ENCODE measurements around the gene ARHGAP8. TPM values are rescaled to one million over a fixed set of nuclear protein-coding genes. Genes with fewer than 3 reads are reported as not detected.

The ARHGAP8 gene
- total and polyA plus RNA-seq, 2 donors (not counting 3 experiments of a cell fraction or from before 2014, with no cell fraction given): not detected

GRCh38 chr22:44734801-44735517 is 17.4 kb upstream of the ARHGAP8 start:
- Histone ChIP-seq H3K79me2 (ENCODE audit: control insufficient read depth, insufficient read depth, low read length) (no peaks in the 10 kb centered on the region), H2AFZ (ENCODE audit: low read depth, low read length) (no peak overlapping the region), H3K4me1 (ENCODE audit: control insufficient read depth, extremely low read depth, insufficient read depth, low read length) (no peaks in the 10 kb centered on the region), H3K9me1 (replicated peaks; ENCODE audit: control insufficient read depth, extremely low read depth, insufficient read depth, low read length) (no peaks in the 10 kb centered on the region), H3K9me3 (replicated peaks; ENCODE audit: control insufficient read depth, insufficient read depth, low read length) (no peaks in the 10 kb centered on the region), H4K20me1 (replicated peaks; ENCODE audit: control insufficient read depth, extremely low read depth, insufficient read depth, low read length) (no peaks in the 10 kb centered on the region), H3K4me2 (ENCODE audit: insufficient read depth, low read length) (no peak overlapping the region), H3K4me3 (replicated peaks in 1 of 3; ENCODE audit: insufficient read depth in 1 of 3, low read depth in 1 of 3, low read length in 3 of 3) (no peak overlapping the region), H3K27ac (ENCODE audit: insufficient read depth, low read depth, low read length) (no peak overlapping the region), H3K9ac (replicated peaks; ENCODE audit: extremely low read depth, insufficient read depth, low read length) (no peak overlapping the region), H3K27me3 (ENCODE audit: control insufficient read depth in 2 of 2, insufficient read depth in 2 of 2, low read length in 2 of 2) (no peaks in the 10 kb centered on the region), H3K36me3 (ENCODE audit: control insufficient read depth in 2 of 2, extremely low read depth in 1 of 2, insufficient read depth in 2 of 2, low read length in 2 of 2) (no peaks in the 10 kb centered on the region)
- dilution Hi-C loops (cut with MboI; ENCODE audit: extremely low pct_ligation_motif_present, low sequenced_read_pairs): no loop called here
- DNase-seq (ENCODE audit: low read depth, low spot score): no peak
- intact Hi-C loops (cut with micrococcal nuclease): no loop called here
- ChIA-PET POLR2A (no interaction called here), CTCF (interaction anchor here (0.6 to 4.3 kb wide), 5 partner anchors 12 to 53 kb away, joined by 3 to 41 read pairs (median 4); no protein-coding TSS in a partner anchor)
- no peak for FAIRE-seq
- no peak for TF ChIP-seq JUN (IDR thresholded peaks at IDR 0.05; ENCODE audit: borderline replicate concordance, insufficient read depth, insufficient read length, low read depth)
- TF ChIP-seq FOS (IDR thresholded peaks at IDR 0.05; ENCODE audit: borderline replicate concordance, insufficient read depth, low read length): no peak
- TF ChIP-seq, protein P1, sequence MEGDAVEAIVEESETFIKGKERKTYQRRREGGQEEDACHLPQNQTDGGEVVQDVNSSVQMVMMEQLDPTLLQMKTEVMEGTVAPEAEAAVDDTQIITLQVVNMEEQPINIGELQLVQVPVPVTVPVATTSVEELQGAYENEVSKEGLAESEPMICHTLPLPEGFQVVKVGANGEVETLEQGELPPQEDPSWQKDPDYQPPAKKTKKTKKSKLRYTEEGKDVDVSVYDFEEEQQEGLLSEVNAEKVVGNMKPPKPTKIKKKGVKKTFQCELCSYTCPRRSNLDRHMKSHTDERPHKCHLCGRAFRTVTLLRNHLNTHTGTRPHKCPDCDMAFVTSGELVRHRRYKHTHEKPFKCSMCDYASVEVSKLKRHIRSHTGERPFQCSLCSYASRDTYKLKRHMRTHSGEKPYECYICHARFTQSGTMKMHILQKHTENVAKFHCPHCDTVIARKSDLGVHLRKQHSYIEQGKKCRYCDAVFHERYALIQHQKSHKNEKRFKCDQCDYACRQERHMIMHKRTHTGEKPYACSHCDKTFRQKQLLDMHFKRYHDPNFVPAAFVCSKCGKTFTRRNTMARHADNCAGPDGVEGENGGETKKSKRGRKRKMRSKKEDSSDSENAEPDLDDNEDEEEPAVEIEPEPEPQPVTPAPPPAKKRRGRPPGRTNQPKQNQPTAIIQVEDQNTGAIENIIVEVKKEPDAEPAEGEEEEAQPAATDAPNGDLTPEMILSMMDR (IDR thresholded peaks at IDR 0.05; ENCODE audit: extremely low read depth in 1 of 2, insufficient read depth in 1 of 2, low read depth in 1 of 2, low read length in 2 of 2): no peak
- TF ChIP-seq MYC (IDR thresholded peaks at IDR 0.05; ENCODE audit: low read depth, low read length): no peak
- TF ChIP-seq EZH2 (IDR thresholded peaks at IDR 0.05; ENCODE audit: borderline replicate concordance, low read depth, low read length, severe bottlenecking): no peak
- TF ChIP-seq MAX (IDR thresholded peaks at IDR 0.05; ENCODE audit: insufficient read depth, insufficient read length): no peak
- no peak for TF ChIP-seq POLR2AphosphoS5 (IDR thresholded peaks at IDR 0.05; ENCODE audit: insufficient read depth, low read depth, low read length)
- no peak for TF ChIP-seq GATA2 (IDR thresholded peaks at IDR 0.05; ENCODE audit: insufficient read depth, insufficient read length, low read depth, low read length)
- TF ChIP-seq POLR2A (IDR thresholded peaks at IDR 0.05; ENCODE audit: low read depth, low read length): no peak
- BruUV-seq (replicated peaks): no TSS peak
